GM12878 (cell line): ENCODE measurements around the gene LIG1. TPM values are rescaled to one million over a fixed set of nuclear protein-coding genes. Genes with fewer than 3 reads are reported as not detected.

Experiments used
- ATF7 ChIP-seq: fragments of 450-650 bp; IDR thresholded peaks from 2 replicates; pipeline ENCODE4 v1.6.1; 2016; ENCODE audit warnings: low read depth, mild to moderate bottlenecking
- BMI1 ChIP-seq: fragments of 450-650 bp; IDR thresholded peaks from 2 replicates; pipeline ENCODE4 v1.6.1; 2016; ENCODE audit warnings: mild to moderate bottlenecking, moderate library complexity, borderline replicate concordance
- E2F4 ChIP-seq: IDR thresholded peaks from 2 replicates; pipeline ENCODE4 v1.6.1; 2012; ENCODE audit warnings: low read depth, low read length, improper control_type of control experiment
- E4F1 ChIP-seq: fragments of 450-650 bp; IDR thresholded peaks from 2 replicates; pipeline ENCODE4 v1.6.1; 2018; ENCODE audit warnings: borderline replicate concordance, mild to moderate bottlenecking; ENCODE audit not compliant: partially characterized antibody
- FOXK2 ChIP-seq: fragments of 450-650 bp; IDR thresholded peaks from 2 replicates; pipeline ENCODE4 v1.6.1; 2017; ENCODE audit warnings: mild to moderate bottlenecking, moderate library complexity
- HCFC1 ChIP-seq: fragments of 150-350 bp; IDR thresholded peaks from 2 replicates; pipeline ENCODE4 v1.6.1; 2014; ENCODE audit warnings: low read length
- HDGF ChIP-seq: fragments of 450-650 bp; IDR thresholded peaks from 2 replicates; pipeline ENCODE4 v1.6.1; 2016; ENCODE audit warnings: antibody characterized with exemption
- IRF5 ChIP-seq: fragments of 450-650 bp; IDR thresholded peaks from 2 replicates; pipeline ENCODE4 v1.6.1; 2017; ENCODE audit warnings: borderline replicate concordance
- MTA2 ChIP-seq: fragments of 450-650 bp; IDR thresholded peaks from 2 replicates; pipeline ENCODE4 v1.6.1; 2016; ENCODE audit warnings: low read depth, mild to moderate bottlenecking, moderate library complexity
- MYB ChIP-seq: fragments of 150-350 bp; IDR thresholded peaks from 2 replicates; pipeline ENCODE4 v1.6.1; 2014; ENCODE audit warnings: mild to moderate bottlenecking, low read depth, low read length, borderline replicate concordance
- NFIC ChIP-seq: IDR thresholded peaks from 2 replicates; pipeline ENCODE4 v1.6.1; 2012; ENCODE audit warnings: low read depth, mild to moderate bottlenecking, inconsistent platforms, low read length, moderate library complexity
- NR2F1 ChIP-seq: fragments of 450-650 bp; conservative IDR thresholded peaks from 2 replicates; pipeline ENCODE4 v1.6.1; 2017; ENCODE audit warnings: mild to moderate bottlenecking
- PBX3 ChIP-seq: IDR thresholded peaks from 2 replicates; pipeline ENCODE4 v1.6.1; 2011; ENCODE audit warnings: mild to moderate bottlenecking, low read depth, low read length, moderate library complexity; ENCODE audit not compliant: insufficient replicate concordance
- PML ChIP-seq: IDR thresholded peaks from 2 replicates; pipeline ENCODE4 v1.6.1; 2012; ENCODE audit warnings: low read length, inconsistent platforms
- RBBP5 ChIP-seq: fragments of 200-600 bp; sonication (generic); conservative IDR thresholded peaks from 2 replicates; pipeline ENCODE4 v1.6.1; 2016
- SMAD5 ChIP-seq: IDR thresholded peaks from 2 replicates; pipeline ENCODE4 v1.6.1; 2016; ENCODE audit warnings: antibody characterized with exemption, low read depth
- SP1 ChIP-seq: IDR thresholded peaks from one replicate; pipeline ENCODE4 v1.6.1; 2011; ENCODE audit warnings: low read depth, low read length
- SREBF1 ChIP-seq: IDR thresholded peaks from 2 replicates; pipeline ENCODE4 v1.6.1; 2012; ENCODE audit warnings: mild to moderate bottlenecking, low read length
- ZNF592 ChIP-seq: fragments of 450-650 bp; IDR thresholded peaks from 2 replicates; pipeline ENCODE4 v1.6.1; 2017; ENCODE audit warnings: mild to moderate bottlenecking, moderate library complexity
- polyA plus RNA-seq, 11 experiments: library from polyadenylated mRNA; depleted of rRNA in 4 of 11; unstranded in 6 of 11; stranded (reverse) in 5 of 11; fragments of >200 nt; fragmentation: Nextera tagmentation in 4 of 11; fragmentation: Illumina TruSeq in 1 of 11; extraction: Ambion mirVana in 4 of 11; extraction: Trizol in 1 of 11; gene quantifications; 1 replicate in 1 of 11; 2 replicates in 10 of 11; pipeline versions ENCODE4 v1.2.1 to v1.2.3, GENCODE V29; 2011 to 2016; ENCODE audit warnings: inconsistent platforms in 2 of 11, missing spikeins in 2 of 11, low read depth in 1 of 11
- total RNA-seq, 4 experiments: library from RNA; depleted of rRNA in 3 of 4; stranded (reverse); fragments of >200 nt in 3 of 4; fragmentation: Illumina TruSeq in 1 of 4; extraction: Trizol in 1 of 4; gene quantifications; 2 replicates each; pipeline versions ENCODE4 v1.2.1 to v1.2.3, GENCODE V29; 2013 to 2021

The LIG1 gene
- total and polyA plus RNA-seq, 10 of the 15 experiments (the other 5 are each of a cell fraction or from before 2014, with no cell fraction given), result 7.8 to 117 (median 73.7) TPM

GRCh38 chr19:48121909-48122371 is 48.2 kb downstream of the LIG1 start (continued):
- TF ChIP-seq NR2F1 (no peak), ATF7 (peak; percentile 32; the same call in 1 of the 2 replicates), RBBP5 (no peak), HDGF (0 out of 2 replicates have a peak, but pooled peaks have one; percentile 50), FOXK2 (no peak), SREBF1 (no peak), NFIC (no peak), SP1 (no peak), PBX3 (no peak), MYB (no peak), ZNF592 (no peak), SMAD5 (no peak), BMI1 (no peak), IRF5 (no peak), PML (no peak), E4F1 (no peak), MTA2 (no peak), E2F4 (no peak), HCFC1 (no peak)
